ENCODE data around the gene ATP5F1D. TPM values are rescaled to one million over a fixed set of nuclear protein-coding genes. Genes with fewer than 3 reads are reported as not detected.

Gene ATP5F1D
- total and polyA plus RNA-seq, 2 of the 13 experiments (the other 11 are each of a cell fraction or from before 2014, with no cell fraction given) = 39.4 to 78.7 TPM

GRCh38 chr19:1244693-1245451 lies 3.3 kb downstream of the ATP5F1D start (continued):
- TF ChIP-seq ZNF564 (CRISPR knock-in tag; IDR thresholded peaks at IDR 0.05) (0 out of 2 replicates have a peak, but pooled peaks have one; percentile 45), PITX1 (CRISPR knock-in tag; IDR thresholded peaks at IDR 0.05) (peak; percentile 76), ZSCAN29 (CRISPR knock-in tag; conservative IDR thresholded peaks at IDR 0.05) (peak; percentile 92), ZNF710 (CRISPR knock-in tag; IDR thresholded peaks at IDR 0.05; ENCODE audit: borderline replicate concordance) (peak; percentile 59; the same call in 1 of the 2 replicates), ZUFSP (CRISPR knock-in tag; IDR thresholded peaks at IDR 0.05; ENCODE audit: borderline replicate concordance) (no peak), FOXK1 (CRISPR knock-in tag; IDR thresholded peaks at IDR 0.05; ENCODE audit: borderline replicate concordance, low read depth) (peak; percentile 87), FOXC1 (CRISPR knock-in tag; IDR thresholded peaks at IDR 0.05; ENCODE audit: borderline replicate concordance) (peak; percentile 31; the same call in 1 of the 2 replicates), ATF3 (CRISPR knock-in tag; IDR thresholded peaks at IDR 0.05) (0 out of 2 replicates have a peak, but pooled peaks have one; percentile 39), ZNF17 (CRISPR knock-in tag; IDR thresholded peaks at IDR 0.05) (no peak), TBL1XR1 (IDR thresholded peaks at IDR 0.05; ENCODE audit: borderline replicate concordance, low read length, partially characterized antibody) (peak; percentile 60), CERS6 (CRISPR knock-in tag; IDR thresholded peaks at IDR 0.05) (no peak), TEAD2 (CRISPR knock-in tag; IDR thresholded peaks at IDR 0.05) (no peak), KLF16 (CRISPR knock-in tag; IDR thresholded peaks at IDR 0.05) (peak in 1 of 2 experiments; percentile 76; a peak in 2 of 4 replicates), ZFY (CRISPR knock-in tag; IDR thresholded peaks at IDR 0.05) (peak; percentile 41; the same call in 1 of the 2 replicates), YEATS4 (CRISPR knock-in tag; IDR thresholded peaks at IDR 0.05; ENCODE audit: borderline replicate concordance) (peak; percentile 79), PHB2 (IDR thresholded peaks at IDR 0.05; ENCODE audit: partially characterized antibody) (no peak), NR1H2 (CRISPR knock-in tag; IDR thresholded peaks at IDR 0.05; ENCODE audit: borderline replicate concordance, low read depth) (0 out of 2 replicates have a peak, but pooled peaks have one; percentile 66), ZNF430 (CRISPR knock-in tag; IDR thresholded peaks at IDR 0.05) (peak; percentile 94), ZBTB26 (CRISPR knock-in tag; IDR thresholded peaks at IDR 0.05; ENCODE audit: borderline replicate concordance) (peak; percentile 76; the same call in 1 of the 2 replicates), CENPBD1 (CRISPR knock-in tag; IDR thresholded peaks at IDR 0.05; ENCODE audit: borderline replicate concordance, low read depth) (no peak), ZNF557 (CRISPR knock-in tag; IDR thresholded peaks at IDR 0.05) (no peak), HMG20B (CRISPR knock-in tag; conservative IDR thresholded peaks at IDR 0.05) (0 out of 2 replicates have a peak, but pooled peaks have one; percentile 35)

All from HepG2 (cell line).